Neuronal stem cell (in vitro differentiated cells): ENCODE results near the gene IL12RB1.

Source experiments
- DNase-seq: peaks from one replicate; pipeline ENCODE4 v3.0.0-alpha.2; 2013; ENCODE audit warnings: low spot score
- H2AFZ ChIP-seq: one replicate; pipeline ENCODE4 v1.6.1; 2013; ENCODE audit warnings: mild to moderate bottlenecking, low read length, inconsistent platforms
- H2AK5ac ChIP-seq: 2 replicates; pipeline ENCODE4 v1.6.1; 2013; ENCODE audit warnings: low read depth, mild to moderate bottlenecking, inconsistent platforms, low read length, moderate library complexity, mixed read lengths
- H2BK120ac ChIP-seq: 2 replicates; pipeline ENCODE4 v1.6.1; 2013; ENCODE audit warnings: low read depth, mild to moderate bottlenecking, inconsistent platforms, low read length, moderate library complexity, mixed read lengths
- H2BK12ac ChIP-seq: one replicate; pipeline ENCODE4 v1.6.1; 2013; ENCODE audit warnings: low read length, inconsistent platforms
- H2BK15ac ChIP-seq: 2 replicates; pipeline ENCODE4 v1.6.1; 2013; ENCODE audit warnings: mild to moderate bottlenecking, low read length, inconsistent platforms, mixed read lengths
- H2BK5ac ChIP-seq: one replicate; pipeline ENCODE4 v1.6.1; 2013; ENCODE audit warnings: inconsistent platforms, mild to moderate bottlenecking, low read length, moderate library complexity
- H3K14ac ChIP-seq: one replicate; pipeline ENCODE4 v1.6.1; 2013; ENCODE audit warnings: low read length, inconsistent platforms
- H3K18ac ChIP-seq: 2 replicates; pipeline ENCODE4 v1.6.1; 2013; ENCODE audit warnings: low read length, inconsistent platforms
- H3K23ac ChIP-seq: 2 replicates; pipeline ENCODE4 v1.6.1; 2013; ENCODE audit warnings: low read depth, mild to moderate bottlenecking, mixed read lengths, low read length, inconsistent platforms; ENCODE audit not compliant: poor library complexity
- H3K27ac ChIP-seq: replicated peaks from 3 replicates; pipeline ENCODE4 v1.5.1; 2013; ENCODE audit warnings: low read length, inconsistent platforms
- H3K27me3 ChIP-seq, 3 experiments: 2 replicates each; pipeline ENCODE4 v1.6.1; 2013; ENCODE audit warnings: low read length in 3 of 3, mild to moderate bottlenecking in 2 of 3, inconsistent platforms in 1 of 3, low read depth in 1 of 3, mixed read lengths in 1 of 3, moderate library complexity in 1 of 3; ENCODE audit not compliant: control insufficient read depth in 3 of 3, insufficient read depth in 3 of 3
- H3K36me3 ChIP-seq, 2 donors: replicated peaks in 1 of 2; 2 replicates each; pipeline ENCODE4 v1.6.1; 2013; ENCODE audit warnings: low read length in 2 of 2; ENCODE audit not compliant: control insufficient read depth in 2 of 2, insufficient read depth in 2 of 2
- H3K4ac ChIP-seq: 2 replicates; pipeline ENCODE4 v1.6.1; 2013; ENCODE audit warnings: inconsistent platforms, mild to moderate bottlenecking, low read length, moderate library complexity
- H3K4me1 ChIP-seq, 2 donors: 1 replicate in 1 of 2; 2 replicates in 1 of 2; pipeline ENCODE4 v1.6.1; 2013; ENCODE audit warnings: low read length in 2 of 2, low read depth in 1 of 2; ENCODE audit not compliant: control insufficient read depth in 2 of 2, insufficient read depth in 1 of 2
- H3K4me2 ChIP-seq: one replicate; pipeline ENCODE4 v1.6.1; 2013; ENCODE audit warnings: mild to moderate bottlenecking, low read length, inconsistent platforms; ENCODE audit not compliant: insufficient read depth, poor library complexity, severe bottlenecking
- H3K4me3 ChIP-seq, 2 donors: 2 replicates each; pipeline ENCODE4 v1.5.1; 2013; ENCODE audit warnings: low read length in 2 of 2, mild to moderate bottlenecking in 2 of 2, inconsistent platforms in 1 of 2, moderate library complexity in 1 of 2
- H3K79me1 ChIP-seq: one replicate; pipeline ENCODE4 v1.6.1; 2013; ENCODE audit warnings: low read depth, mild to moderate bottlenecking, inconsistent platforms, low read length, moderate library complexity
- H3K9ac ChIP-seq: one replicate; pipeline ENCODE4 v1.6.1; 2013; ENCODE audit warnings: mild to moderate bottlenecking, low read depth, low read length, inconsistent platforms; ENCODE audit not compliant: poor library complexity
- H3K9me3 ChIP-seq, 2 donors: replicated peaks in 1 of 2; 2 replicates each; pipeline versions ENCODE3 to v1.6.1; 2013; ENCODE audit warnings: low read length in 2 of 2, mild to moderate bottlenecking in 2 of 2, inconsistent platforms in 1 of 2, low read depth in 1 of 2, mixed read lengths in 1 of 2, moderate library complexity in 1 of 2; ENCODE audit not compliant: control insufficient read depth in 2 of 2, insufficient read depth in 1 of 2
- H4K8ac ChIP-seq: one replicate; pipeline ENCODE4 v1.6.1; 2013; ENCODE audit warnings: low read depth, mild to moderate bottlenecking, inconsistent platforms, low read length, moderate library complexity
- H4K91ac ChIP-seq: one replicate; pipeline ENCODE4 v1.6.1; 2013; ENCODE audit warnings: low read length, low read depth, mild to moderate bottlenecking, inconsistent platforms; ENCODE audit not compliant: poor library complexity
- WGBS, 2 donors: extraction: QIAGEN DNeasy Blood & Tissue Kit; methylation state at CpG; one replicate each; pipeline ENCODE4 v1.1.7; 2013; ENCODE audit warnings: missing lambda C conversion rate in 2 of 2, mixed read lengths in 1 of 2; ENCODE audit not compliant: insufficient read length in 2 of 2, insufficient replicate concordance in 1 of 2; ENCODE audit errors: extremely low coverage in 2 of 2; 5-methylcytosine and 5-hydroxymethylcytosine counted together

IL12RB1 gene

GRCh38 chr19:18016209-18016910 is 70.4 kb downstream of the IL12RB1 start:
- Histone ChIP-seq H4K8ac (no peak overlapping the region), H2BK15ac (no peak overlapping the region), H3K14ac (no peak overlapping the region), H3K23ac (no peak overlapping the region), H3K79me1 (no peaks in the 10 kb centered on the region), H3K36me3 (no peaks in the 10 kb centered on the region), H3K9ac (no peak overlapping the region), H3K4me2 (no peak overlapping the region), H3K4me3 (no peak overlapping the region), H4K91ac (no peak overlapping the region), H2AK5ac (no peak overlapping the region), H3K27me3 (no peaks in the 10 kb centered on the region), H2BK5ac (no peak overlapping the region), H3K9me3 (no peaks in the 10 kb centered on the region), H2AFZ (no peak overlapping the region), H2BK12ac (no peak overlapping the region), H3K4me1 (peaks cover 12 to 16% of the 10 kb centered on the region in 2 donors), H2BK120ac (no peak overlapping the region), H3K18ac (no peak overlapping the region), H3K27ac (no peak overlapping the region), H3K4ac (no peak overlapping the region)
- no CpG with 5 or more reads among the region's 14 CpGs for WGBS, 2 donors
- no peak for DNase-seq

- no peak overlapping the region for H4K91ac ChIP-seq
- H2BK15ac ChIP-seq = no peak overlapping the region
- DNase-seq = no peak
- no peak overlapping the region for H2BK120ac ChIP-seq
- no peak overlapping the region for H3K23ac ChIP-seq
- no peak overlapping the region for H2BK5ac ChIP-seq
- no peaks in the 10 kb centered on the region for H3K9me3 ChIP-seq
- H4K8ac ChIP-seq = no peak overlapping the region
- no peaks in the 10 kb centered on the region for H3K79me1 ChIP-seq
- H3K4ac ChIP-seq = no peak overlapping the region
- no peak overlapping the region for H3K4me2 ChIP-seq
- WGBS, 2 donors = no CpG with 5 or more reads among the region's 6 CpGs
- no peak overlapping the region for H3K18ac ChIP-seq
- no peak overlapping the region for H2AFZ ChIP-seq
- peaks cover 12 to 16% of the 10 kb centered on the region in 2 donors for H3K4me1 ChIP-seq
- no peak overlapping the region for H2BK12ac ChIP-seq
- H3K36me3 ChIP-seq = no peaks in the 10 kb centered on the region
- H2AK5ac ChIP-seq = no peak overlapping the region
- H3K4me3 ChIP-seq = no peak overlapping the region
- H3K27ac ChIP-seq = no peak overlapping the region
- no peaks in the 10 kb centered on the region for H3K27me3 ChIP-seq
- no peak overlapping the region for H3K14ac ChIP-seq
- no peak overlapping the region for H3K9ac ChIP-seq
Observed at GRCh38 chr19:18014197-18014596, 72.5 kb downstream of the IL12RB1 start.

- no peaks in the 10 kb centered on the region for H3K9me3 ChIP-seq
- no peak for DNase-seq
- H3K36me3 ChIP-seq = no peaks in the 10 kb centered on the region
- H3K18ac ChIP-seq = no peak overlapping the region
- H2BK12ac ChIP-seq = no peak overlapping the region
- H4K8ac ChIP-seq = no peak overlapping the region
- no peak overlapping the region for H4K91ac ChIP-seq
- H2BK5ac ChIP-seq = no peak overlapping the region
- H2BK15ac ChIP-seq = no peak overlapping the region
- no peak overlapping the region for H2AK5ac ChIP-seq
- H3K4me3 ChIP-seq = no peak overlapping the region
- no peak overlapping the region for H3K23ac ChIP-seq
- no peak overlapping the region for H3K14ac ChIP-seq
- peak overlapping the region; percentile 2 for H3K27ac ChIP-seq
- no peak overlapping the region for H2BK120ac ChIP-seq
- H3K4me1 ChIP-seq = peaks cover 12 to 16% of the 10 kb centered on the region in 2 donors
- no peaks in the 10 kb centered on the region for H3K27me3 ChIP-seq
- no CpG with 5 or more reads among the region's 17 CpGs for WGBS, 2 donors
- no peak overlapping the region for H3K4ac ChIP-seq
- no peak overlapping the region for H3K9ac ChIP-seq
- no peaks in the 10 kb centered on the region for H3K79me1 ChIP-seq
- H3K4me2 ChIP-seq = no peak overlapping the region
- peak overlapping the region; percentile 6 for H2AFZ ChIP-seq
Observed at GRCh38 chr19:18013210-18014111, 73.3 kb downstream of the IL12RB1 start.

DNA sequence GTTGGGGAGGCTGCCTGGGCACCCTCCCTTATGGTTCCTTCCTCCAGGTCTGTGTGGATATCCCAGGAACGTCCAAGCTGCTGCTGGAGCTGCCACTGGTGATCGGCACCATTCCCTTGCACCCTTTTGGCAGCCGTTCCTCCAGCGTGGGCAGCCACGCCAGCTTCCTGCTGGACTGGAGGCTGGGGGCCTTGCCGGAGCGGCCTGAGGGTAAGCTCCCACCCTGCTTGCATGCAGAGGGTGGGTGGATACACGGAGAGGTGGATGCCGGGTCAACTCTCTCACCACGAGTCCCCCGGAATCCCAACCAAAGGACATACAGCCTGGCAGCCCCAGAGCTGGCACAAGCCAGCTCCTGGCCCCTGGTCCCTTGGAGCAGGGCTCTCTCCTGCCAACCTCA is 76.6 kb downstream of the IL12RB1 start:
- no peak overlapping the region for H3K18ac ChIP-seq
- H2AFZ ChIP-seq = no peak overlapping the region
- no peak overlapping the region for H2BK5ac ChIP-seq
- no peak overlapping the region for H2BK15ac ChIP-seq
- H3K23ac ChIP-seq = no peak overlapping the region
- no peaks in the 10 kb centered on the region for H3K79me1 ChIP-seq
- H3K27me3 ChIP-seq = peaks cover 0 to 6% (median 0%) of the 10 kb centered on the region in 3 experiments
- H4K8ac ChIP-seq = no peak overlapping the region
- no CpG with 5 or more reads among the region's 11 CpGs for WGBS, 2 donors
- H4K91ac ChIP-seq = no peak overlapping the region
- no peaks in the 10 kb centered on the region for H3K36me3 ChIP-seq
- DNase-seq = no peak
- peak overlapping the region; percentile 99 for H2BK12ac ChIP-seq
- no peak overlapping the region for H2BK120ac ChIP-seq
- H3K14ac ChIP-seq = no peak overlapping the region
- peak overlapping the region; percentile 37 for H3K9ac ChIP-seq
- no peak overlapping the region for H3K4me2 ChIP-seq
- H2AK5ac ChIP-seq = no peak overlapping the region
- H3K4me1 ChIP-seq = peaks cover 21 to 24% of the 10 kb centered on the region in 2 donors
- no peaks in the 10 kb centered on the region for H3K9me3 ChIP-seq
- H3K4me3 ChIP-seq = no peak overlapping the region
- H3K4ac ChIP-seq = no peak overlapping the region
- H3K27ac ChIP-seq = no peak overlapping the region
